GM21825 (cell line): ENCODE measurements around the gene SMPD2.
"Not testable (repeated sequence)": the region's sequence is repeated elsewhere in the genome, so short reads cannot be mapped to it uniquely, and the experiment has no call there.

ENCODE experiments used
- ATAC-seq: cut with Tn5 transposase; IDR thresholded peaks from one replicate; pipeline ENCODE4 v1.9.1; 2021; ENCODE audit warnings: mild to moderate bottlenecking, moderate library complexity; ENCODE audit not compliant: unreplicated experiment

SMPD2 gene

DNA sequence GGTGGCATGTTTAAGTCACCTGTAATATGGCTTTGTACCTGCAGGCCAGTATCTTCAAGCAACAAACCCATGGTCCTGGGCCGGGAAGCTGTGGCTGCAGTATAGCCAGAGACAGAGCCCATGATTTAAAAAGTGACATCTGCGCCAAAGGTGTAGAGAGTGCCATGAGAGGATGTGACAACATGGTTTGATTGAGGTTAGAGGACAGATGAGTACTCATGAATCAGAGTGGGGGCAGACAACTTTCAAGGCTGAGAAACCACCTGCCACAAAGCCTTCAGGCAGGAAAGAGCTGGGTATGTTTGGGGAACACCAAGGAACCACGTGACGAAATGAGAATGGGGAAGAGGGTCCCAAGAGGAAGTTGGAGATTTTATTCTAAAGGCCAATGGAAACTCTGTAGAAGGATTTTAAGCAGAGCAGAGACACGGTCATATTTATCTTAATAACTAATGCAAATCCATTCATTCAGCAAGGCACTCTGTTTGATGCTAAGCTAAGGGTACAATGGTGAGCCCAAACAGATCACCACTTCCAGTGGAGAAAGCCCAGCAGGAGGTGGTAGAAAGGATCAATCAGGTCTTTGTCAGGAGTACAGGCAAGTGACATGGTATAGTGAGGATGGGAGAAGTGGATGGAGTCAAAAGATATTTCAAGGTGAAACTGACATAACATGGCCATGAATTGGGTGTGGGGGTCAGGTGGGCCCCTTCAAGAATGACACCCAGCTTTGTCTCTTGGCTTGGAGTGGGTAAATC, 18.4 kb downstream of the SMPD2 start:
- peak; percentile 28 for ATAC-seq

DNA sequence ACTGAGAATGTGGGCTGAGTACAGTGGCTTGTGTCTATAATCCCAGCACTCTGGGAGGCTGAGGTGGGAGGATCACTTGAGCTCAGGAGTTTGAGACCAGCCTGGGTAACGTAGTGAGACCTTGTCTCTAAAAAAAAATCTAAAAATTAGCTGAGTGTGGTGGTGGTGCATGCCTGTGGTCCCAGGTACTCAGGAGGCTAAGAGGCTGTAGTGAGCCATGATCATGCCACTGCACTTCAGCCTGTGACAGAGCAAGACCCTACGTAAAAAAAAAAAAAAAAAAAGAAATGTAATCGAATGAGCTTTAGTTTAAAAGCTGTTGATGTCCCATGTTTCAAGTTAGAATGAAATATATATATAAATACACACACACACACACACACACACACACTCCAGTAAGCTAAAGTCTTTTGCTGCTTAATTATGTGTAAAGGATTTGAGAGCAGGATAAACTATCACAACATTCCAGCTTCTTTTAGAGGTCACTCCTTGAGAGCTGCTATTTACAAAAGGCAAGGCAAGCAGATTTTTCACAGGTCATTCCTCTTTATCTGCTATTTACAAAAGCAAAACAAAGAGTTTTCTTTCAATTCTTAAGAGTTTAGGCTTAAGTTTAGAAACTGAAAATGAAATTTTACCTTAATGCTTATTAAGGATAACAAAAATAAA, 19.8 kb downstream of the SMPD2 start:
- ATAC-seq, result no peak

DNA sequence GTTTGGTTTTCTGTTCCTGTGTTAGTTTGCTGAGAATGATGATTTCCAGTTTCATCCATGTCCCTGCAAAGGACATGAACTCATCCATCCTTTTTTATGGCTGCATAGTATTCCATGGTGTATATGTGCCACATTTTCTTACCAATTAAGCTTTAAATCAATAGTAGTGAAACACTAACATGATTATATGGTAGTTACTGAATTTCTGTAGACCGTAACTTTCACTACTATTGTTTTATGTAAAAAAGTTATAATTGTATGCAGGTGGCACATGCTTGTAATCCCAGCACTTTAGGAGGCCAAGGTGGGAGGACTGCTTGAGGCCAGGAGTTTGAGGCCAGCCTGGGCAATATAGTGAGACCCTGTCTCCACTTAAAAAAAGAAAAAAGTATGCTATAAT, 20.7 kb downstream of the SMPD2 start:
- ATAC-seq, result not testable (repeated sequence)

DNA sequence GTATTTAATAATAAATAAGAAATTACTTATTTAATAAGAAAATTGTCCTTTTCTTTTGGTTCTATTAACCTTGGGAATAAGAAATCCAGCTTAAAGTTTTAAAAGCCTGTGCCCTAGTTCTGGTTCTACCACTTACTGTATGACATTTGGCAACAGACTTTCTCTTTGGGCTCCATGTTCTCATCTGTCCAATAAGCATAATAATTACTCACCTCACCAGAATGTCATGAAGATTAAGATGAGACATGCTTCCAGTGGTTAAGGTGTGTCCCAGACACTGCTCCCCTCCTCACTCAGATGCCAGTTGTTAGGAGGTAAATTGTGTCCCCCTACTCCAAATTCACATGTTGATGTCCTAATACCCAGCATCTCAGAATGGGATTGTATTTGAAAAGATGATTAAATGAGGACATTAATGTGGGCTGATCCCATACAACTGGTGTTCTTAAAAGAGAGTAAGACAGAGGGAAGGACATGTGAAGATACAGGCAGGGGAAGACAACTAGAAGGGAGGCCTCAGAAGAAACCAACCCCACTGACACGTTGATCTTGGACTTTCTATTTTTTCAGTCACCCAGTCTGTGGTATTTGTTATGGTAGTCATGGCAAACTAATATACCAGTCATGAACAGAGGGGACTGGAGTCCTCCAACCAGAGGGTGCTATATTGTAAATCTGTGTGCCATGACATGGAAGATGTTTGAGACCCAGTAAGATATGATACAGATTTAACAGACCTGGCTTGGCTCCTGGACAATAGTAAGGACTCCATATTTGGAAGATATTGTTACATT, 21.4 kb downstream of the SMPD2 start:
- ATAC-seq, result no peak

DNA sequence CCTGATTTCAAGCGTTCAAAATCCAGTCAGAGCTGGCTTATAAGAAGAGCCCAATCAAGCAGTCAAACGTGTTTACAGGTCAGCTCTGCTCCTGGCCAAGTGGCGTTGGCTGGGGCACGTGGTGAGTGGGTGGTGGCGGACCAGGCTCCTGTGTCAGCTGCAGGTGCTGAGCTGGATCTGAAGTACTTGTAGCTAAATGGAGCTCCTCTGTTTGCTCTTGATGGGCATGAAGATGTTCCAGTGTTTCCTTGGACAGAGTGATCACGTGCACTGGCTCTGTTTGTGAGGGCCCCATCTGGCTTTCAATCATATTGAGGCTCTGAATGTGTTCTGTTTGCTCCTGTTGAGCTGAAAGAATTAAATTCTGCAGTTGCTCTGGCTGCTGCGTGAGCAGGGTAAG, 25.2 kb downstream of the SMPD2 start:
- no peak for ATAC-seq

DNA sequence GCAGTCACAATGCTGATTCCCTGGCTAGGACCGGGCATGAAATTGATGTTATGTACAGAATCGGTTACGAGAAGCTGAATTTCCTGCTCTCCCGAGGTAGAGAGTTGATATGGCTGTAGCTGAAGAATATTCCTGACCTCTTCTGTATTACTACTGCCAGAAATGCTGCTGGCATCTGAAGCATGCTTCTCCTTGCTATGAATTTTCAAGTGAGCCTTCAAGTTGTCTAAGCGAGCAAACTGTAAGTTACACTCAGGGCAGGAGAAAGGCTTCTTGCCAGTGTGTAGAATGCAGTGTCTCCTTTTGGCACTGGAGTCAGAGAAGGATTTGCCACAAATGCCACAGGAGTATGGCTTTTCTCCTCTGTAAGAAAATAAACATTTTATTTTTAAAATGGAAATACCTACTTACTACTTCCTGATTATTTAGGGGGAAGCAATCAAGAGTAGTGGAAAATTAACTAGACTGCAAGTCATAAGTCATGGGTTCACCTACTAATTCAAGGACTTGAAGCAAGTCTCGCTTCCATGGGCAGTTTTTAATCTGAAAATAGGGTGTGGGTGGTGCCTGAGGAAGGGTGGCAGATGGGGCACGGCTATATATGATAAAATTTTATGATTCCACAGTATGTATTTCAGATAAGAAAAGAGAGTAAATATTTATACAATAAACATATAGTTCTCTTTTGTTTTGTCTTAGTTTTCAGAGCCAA, 25.8 kb downstream of the SMPD2 start:
- no peak for ATAC-seq

DNA sequence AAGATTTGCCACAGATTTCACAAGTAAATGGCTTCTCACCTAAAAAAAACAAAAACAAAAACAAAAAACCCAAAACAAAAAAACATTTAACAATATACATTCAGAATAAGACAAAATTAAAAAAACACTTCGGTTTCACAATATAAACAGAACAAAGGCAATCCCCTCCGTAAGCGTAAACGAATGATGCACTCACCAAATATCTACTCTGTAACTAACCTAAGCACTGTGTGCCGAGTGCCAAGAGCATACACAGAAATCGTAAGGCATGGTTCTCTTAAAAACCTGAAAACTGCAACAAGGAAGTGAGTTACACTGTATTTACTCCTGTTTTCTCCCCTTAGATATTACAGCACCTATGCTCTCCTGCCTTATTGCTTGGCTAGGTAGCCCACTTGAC, 27.2 kb downstream of the SMPD2 start:
- no peak for ATAC-seq

DNA sequence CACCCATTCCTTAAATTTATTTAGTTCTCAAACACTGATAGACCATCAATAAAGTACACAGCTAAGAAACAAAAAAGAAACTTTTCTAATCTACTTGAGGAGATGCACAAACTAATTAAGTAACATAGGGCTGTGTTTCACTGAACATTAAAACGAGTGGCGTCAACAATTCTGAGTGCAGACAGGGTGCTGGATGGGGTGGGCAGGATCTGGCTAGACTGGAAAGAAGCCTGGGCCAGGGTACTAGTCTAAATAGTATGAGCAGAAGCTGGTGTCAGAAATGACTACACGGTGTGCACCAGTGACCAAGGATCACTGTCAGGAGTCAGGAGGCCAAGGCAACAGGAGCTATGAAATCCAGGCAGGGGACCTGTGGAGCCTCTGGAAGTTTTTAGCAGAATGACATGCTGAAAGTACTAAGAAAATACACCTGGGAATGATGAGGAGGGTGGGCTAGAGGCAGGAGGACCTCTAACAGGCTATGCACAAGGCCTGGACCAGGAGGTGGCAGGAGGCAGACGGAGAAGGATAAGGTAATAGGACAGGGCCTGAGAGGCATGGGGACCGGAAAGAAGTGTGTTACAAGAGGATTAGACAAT, 29.2 kb downstream of the SMPD2 start:
- ATAC-seq, result no peak

DNA sequence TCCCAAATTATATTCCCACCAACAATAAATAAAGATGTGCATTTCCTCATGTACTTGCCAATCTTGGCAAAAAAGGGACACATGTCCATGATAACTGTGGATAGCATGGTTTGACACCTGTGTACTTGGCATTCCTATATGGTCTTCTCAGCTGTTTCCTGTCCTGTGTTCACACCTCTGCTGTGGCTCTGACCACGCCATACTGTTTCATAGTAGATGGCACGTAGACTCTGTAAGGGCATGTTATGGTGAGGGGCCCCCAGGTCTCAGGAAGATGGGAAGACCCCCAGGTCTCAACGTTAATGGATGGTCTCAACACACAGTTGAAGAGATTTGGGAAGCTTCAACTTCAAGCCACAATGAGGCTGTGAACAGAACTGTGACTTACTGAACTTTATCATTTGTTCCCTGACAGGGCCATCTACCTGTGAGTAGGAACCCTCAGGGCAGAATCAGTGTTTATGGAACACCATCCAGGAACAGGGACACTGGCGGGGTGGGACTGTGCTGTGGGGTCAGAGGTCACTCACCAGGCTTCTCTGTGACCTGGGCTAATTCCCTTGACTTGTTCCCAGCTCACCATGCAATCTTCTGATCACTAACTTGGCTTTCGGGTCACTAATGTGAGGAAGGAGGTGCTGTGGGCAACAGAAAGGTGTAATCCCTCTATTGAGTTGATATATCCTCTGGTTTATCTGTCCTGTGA, 30.7 kb downstream of the SMPD2 start:
- ATAC-seq, result no peak

DNA sequence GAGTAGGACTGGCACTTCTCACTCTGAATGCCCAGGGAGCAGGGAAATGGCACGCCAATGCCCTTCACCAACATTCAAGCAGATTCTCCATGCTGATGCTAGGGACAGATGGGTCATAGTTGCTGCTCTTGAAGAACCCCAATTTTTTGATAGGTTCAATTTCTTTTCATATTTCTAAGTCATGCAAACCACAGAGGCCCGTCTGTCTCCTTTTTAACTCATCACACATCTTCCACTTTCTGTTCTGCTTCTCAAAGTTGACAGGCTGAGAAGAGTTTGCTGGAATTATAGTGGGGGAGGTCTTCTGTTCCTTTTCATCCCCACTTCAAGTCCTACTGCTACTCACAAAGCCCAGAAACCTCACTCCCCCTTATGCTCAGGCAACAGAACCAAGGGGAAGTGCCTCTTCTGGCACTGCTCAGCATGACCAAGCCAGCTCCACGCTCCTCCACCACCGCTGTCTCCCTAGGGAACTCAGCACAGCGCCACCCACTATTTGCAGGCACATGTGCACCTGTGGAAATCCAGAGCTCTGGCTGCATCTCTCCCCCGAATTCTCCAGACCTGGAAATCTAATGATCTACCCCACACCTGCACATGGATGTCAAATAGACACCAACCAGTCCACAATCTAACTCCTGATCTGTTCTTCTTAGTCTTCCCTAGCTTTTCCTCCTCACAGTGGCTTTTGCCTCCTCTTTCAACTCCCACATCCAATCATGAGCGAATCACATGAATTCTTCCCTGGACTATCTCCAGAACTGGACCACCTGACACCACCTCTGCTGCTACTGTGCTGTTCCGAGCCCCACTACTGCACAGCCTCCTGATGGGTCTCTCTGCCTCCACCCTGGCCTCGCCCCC, 31.8 kb downstream of the SMPD2 start:
- ATAC-seq, result no peak

DNA sequence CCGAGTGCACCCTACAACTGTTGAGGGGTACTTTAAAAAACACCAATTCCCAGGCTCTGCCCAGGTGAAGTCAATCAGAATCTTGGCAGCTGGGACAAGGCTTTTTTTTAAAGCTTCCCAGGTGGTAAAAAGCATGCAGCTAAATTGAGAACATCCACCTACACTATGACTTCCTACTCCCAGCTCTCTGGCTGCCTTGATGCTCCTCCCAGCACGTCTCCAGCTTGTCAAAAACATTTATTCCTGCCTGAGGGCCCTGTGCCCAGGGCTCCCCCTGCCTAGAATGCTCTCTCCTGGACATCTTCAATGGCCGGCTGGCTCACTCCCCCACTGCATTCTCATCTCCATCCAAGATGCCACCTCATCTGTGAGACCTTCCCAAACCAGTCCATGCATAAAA, 32.6 kb downstream of the SMPD2 start:
- ATAC-seq, result no peak

DNA sequence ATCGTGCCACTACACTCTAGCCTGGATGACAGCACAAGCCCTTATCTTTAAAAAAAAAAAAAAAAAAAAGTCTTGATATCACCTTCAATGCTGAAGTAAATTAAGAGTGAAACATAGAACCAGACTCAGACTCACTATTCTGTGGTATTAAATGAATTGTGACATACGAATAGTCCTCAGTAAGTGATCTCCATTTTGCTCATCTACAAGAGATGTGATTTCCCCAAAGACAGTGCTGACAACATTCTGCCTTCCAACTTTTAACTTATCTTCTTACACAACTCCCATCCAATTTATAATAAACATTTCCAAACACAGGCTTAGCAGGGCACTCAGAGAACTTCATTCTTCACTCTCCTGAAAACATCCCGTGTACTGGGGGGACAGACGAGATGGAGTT, 34.5 kb downstream of the SMPD2 start:
- ATAC-seq, result no peak

DNA sequence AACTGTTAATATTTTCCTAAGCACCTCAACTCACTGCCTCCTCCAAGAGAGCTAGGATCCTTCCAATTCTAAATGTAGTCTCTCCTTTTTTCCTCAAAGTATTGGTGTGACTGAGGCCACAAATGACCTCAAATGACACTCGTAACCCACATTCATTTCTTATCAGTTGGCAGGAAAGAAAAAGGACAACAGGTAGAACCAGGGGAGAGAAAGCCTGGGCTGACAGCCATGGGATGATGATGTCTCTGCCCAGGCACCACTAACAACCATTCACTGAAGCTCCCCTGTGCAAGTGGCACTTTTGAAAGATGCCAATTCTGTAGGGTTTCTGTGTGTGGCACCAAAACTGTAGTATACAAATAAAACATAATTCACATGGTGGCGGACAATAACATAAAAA, 35.1 kb downstream of the SMPD2 start:
- ATAC-seq, result no peak

DNA sequence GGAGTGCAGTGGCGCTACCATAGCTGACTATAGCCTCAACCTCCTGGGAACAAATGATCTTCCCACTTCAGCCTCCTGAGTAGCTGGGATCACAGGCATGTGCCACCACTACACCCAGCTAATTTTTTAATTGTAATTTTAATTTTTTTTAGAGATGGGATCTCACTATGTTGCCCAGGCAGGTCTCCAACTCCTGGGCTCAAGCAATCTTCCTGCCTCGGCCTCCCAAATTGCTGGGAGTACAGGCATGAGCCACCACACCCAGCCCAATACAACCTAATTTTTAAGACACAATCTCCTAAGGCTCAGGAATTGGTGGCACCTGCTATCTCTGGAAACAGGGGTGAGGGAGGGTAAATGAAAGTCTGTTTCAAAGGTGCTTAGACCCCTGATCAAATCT, 36.7 kb downstream of the SMPD2 start:
- no peak for ATAC-seq

DNA sequence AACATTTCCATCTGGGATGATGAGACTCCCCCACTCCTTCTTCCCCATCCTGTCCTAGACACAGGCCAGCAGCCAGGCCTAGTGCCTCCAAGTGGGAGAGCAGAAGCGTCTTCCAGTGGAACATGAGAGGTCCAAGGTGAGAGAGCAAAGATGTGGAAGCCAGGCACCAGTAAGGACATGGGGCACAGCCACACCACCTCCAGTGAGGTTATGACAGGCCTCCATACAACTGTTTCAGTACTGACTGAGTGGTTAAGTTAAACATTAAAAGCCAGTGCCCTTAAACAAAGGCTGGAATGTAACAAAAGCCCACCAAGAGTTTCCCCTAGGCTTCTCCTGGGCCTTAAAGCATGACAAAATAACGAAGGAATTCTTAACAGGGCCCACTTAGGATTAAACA, 37.2 kb downstream of the SMPD2 start:
- peak; percentile 49 for ATAC-seq

DNA sequence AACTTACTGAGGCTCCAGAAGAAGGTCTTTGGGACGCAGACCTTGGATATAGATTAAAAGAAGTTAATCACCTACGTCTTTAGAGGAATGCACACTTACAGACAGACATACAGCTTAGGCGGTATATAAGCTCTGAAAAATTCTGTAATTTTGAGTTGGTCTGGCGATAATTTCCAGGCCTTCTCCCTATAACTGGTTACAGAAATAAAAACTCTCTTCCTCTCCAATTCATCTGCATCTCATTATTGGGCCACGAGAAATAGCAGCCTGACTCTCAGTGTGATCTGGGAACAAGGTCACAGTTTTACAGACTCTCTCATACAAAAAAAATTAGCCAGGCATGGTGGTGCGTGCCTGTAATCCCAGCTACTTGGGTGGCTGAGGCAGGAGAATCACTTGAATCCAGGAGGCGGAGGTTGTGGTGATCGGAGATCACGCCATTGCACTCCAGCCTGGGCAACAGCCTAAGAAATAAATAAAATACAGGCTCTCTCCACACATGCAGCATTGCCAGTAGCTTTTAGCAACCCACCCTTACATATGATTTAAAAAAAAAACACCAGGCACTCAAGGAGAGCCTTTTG, 37.8 kb downstream of the SMPD2 start:
- no peak for ATAC-seq

DNA sequence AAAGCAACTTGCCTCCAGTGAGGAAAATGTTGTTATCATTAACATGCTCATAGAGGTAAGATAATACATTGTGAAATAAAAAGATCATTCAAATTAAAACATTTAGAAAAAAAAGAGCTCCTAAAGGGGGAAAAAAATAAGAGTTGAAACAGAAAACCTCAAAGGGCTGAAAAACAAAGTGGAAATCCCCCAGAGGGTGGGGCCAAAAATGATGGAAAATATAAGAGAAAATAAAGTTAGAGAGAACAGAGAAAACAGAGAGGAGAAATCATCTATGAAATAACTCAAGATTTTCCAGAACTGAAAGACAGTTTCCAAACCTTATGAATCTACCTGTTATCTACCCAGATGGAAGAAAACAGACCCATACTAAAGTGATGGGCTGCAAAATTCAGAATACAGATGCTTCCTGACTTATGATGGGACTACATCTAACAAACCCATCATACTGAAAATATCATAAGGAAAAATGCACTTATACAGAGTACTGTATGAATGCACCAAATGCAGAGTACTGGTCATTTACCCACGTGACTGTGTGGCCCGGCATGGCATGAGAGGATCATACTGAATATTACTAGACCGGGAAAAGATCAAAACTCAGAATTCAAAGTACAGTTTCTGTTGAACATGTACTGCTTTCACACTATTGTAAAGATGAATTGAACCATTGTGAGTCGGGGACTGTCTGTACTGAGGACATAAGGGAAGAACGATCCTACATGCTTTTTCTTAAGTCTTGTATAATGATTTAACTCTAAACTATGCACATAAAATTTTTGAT, 38.5 kb downstream of the SMPD2 start:
- no peak for ATAC-seq

DNA sequence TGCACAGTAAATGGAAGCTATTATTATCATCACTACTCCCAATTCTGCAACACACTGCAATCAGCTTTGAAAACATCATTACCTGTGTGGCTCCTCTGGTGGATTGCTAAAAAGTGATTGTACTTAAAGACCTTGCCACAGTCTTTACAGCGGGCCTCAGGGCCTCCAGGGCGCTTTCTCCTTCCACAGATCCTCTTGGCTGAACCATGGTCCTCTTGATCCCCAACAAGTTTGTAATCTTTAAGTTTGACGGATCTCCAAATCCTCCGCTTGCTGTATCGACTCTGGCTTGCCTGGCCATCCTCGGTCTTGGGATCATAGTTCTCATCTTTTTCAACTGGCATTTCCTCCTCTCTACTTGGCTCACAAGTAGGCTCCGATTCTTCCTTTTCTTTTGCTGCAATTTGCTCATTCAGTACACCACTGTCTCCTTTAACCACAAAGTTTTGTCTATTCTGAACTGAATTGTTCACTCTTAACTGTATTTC, 40.5 kb downstream of the SMPD2 start:
- no peak for ATAC-seq
